Esophagus muscularis mucosa (tissue), 4 donors: ENCODE measurements around the gene AANAT. TPM values are rescaled to one million over a fixed set of nuclear protein-coding genes. Genes with fewer than 3 reads are reported as not detected.

Experiments
- DNase-seq: peaks from one replicate; pipeline ENCODE4 v3.0.0-alpha.2; 2017; ENCODE audit errors: extremely low spot score
- H3K27ac ChIP-seq, 4 donors: fragments of 200-600 bp; sonication (generic); replicated peaks in 1 of 4; 1 replicate in 3 of 4; 2 replicates in 1 of 4; pipeline ENCODE4 v1.5.1; 2016 to 2019; ENCODE audit warnings: mild to moderate bottlenecking in 1 of 4
- H3K27me3 ChIP-seq, 4 donors: fragments of 200-600 bp; sonication (generic); one replicate each; pipeline versions ENCODE4 v1.5.1 to v1.6.0; 2016 to 2019
- H3K36me3 ChIP-seq, 4 donors: fragments of 200-600 bp; sonication (generic); one replicate each; pipeline ENCODE4 v1.5.1; 2016 to 2019
- H3K4me1 ChIP-seq, 4 donors: fragments of 200-600 bp; sonication (generic); one replicate each; pipeline ENCODE4 v1.5.1; 2016 to 2019
- H3K4me3 ChIP-seq, 4 donors: fragments of 200-600 bp; sonication (generic); 1 replicate in 2 of 4; 2 replicates in 2 of 4; pipeline ENCODE4 v1.5.1; 2016 to 2019; ENCODE audit warnings: mild to moderate bottlenecking in 4 of 4, moderate library complexity in 1 of 4
- H3K9me3 ChIP-seq, 4 donors: fragments of 200-600 bp; sonication (generic); 1 replicate in 3 of 4; 2 replicates in 1 of 4; pipeline ENCODE4 v1.5.1; 2016 to 2019
- EP300 ChIP-seq: sonication (generic); formaldehyde crosslinking; IDR thresholded peaks from one replicate; pipeline ENCODE4 v1.6.1; 2017; ENCODE audit warnings: antibody characterized with exemption
- POLR2A ChIP-seq: fragments of 450-650 bp; IDR thresholded peaks from one replicate; pipeline ENCODE4 v1.6.1; 2017; ENCODE audit warnings: antibody characterized with exemption, moderate library complexity, mild to moderate bottlenecking, low read depth
- POLR2AphosphoS5 ChIP-seq, 2 donors: sonication (generic); formaldehyde crosslinking; IDR thresholded peaks; one replicate each; pipeline ENCODE4 v1.6.1; 2017; ENCODE audit warnings: antibody characterized with exemption in 2 of 2
- WGBS: methylation state at CpG from one replicate; pipeline ENCODE4 v1.1.5; 2018; 5-methylcytosine and 5-hydroxymethylcytosine counted together
- intact Hi-C: fragments of 100-400 bp; cut with DNase I; formaldehyde crosslinking; loops from one replicate; pipeline ENCODE4 v1.15.1; 2023
- total RNA-seq, 4 donors: library from RNA; depleted of rRNA; stranded (reverse); fragments of >200 nt; gene quantifications; one replicate each; pipeline versions ENCODE4 v1.1.0 to v1.2.1, GENCODE V29; 2016
- TF ChIP-seq, protein P1 (sequence below), 3 experiments: fragments of 200-600 bp in 2 of 3; fragments of 450-650 bp in 1 of 3; sonication (generic) in 2 of 3; IDR thresholded peaks; one replicate each; pipeline ENCODE4 v1.5.1; 2017 to 2019; ENCODE audit warnings: antibody characterized with exemption in 3 of 3, mild to moderate bottlenecking in 2 of 3, moderate library complexity in 1 of 3

AANAT gene
- total RNA-seq, 4 donors from 2014 or later, result not detected

DNA sequence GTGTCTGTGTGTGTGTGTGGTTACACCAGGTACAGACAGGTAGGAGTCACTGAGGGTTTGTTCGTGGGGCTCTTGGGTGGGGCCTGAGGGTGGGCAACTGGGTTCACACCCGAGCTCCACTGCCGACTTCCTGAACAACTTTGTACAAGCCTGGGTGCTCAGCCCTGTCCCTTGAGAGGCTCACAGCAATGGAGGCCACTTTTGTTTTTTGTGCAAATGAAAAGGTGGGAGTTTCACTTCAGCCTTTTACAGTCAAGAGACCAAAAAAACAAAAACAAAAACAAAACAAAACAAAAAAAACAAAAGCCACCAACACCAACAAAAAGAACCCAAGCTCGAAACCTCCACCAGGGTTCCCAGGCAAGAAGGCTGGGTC, 31.5 kb downstream of the AANAT start:
- 81% methylated on average over 4 of the region's 4 CpGs for WGBS
- Histone ChIP-seq H3K27ac (peak overlapping the region; percentile 77 to 85 (median 82)), H3K4me3 (peak overlapping the region in 1 of 4 donors; percentile 68), H3K4me1 (peaks cover 43 to 56% (median 52%) of the 10 kb centered on the region in 4 donors), H3K27me3 (no peaks in the 10 kb centered on the region), H3K9me3 (no peaks in the 10 kb centered on the region), H3K36me3 (peaks cover 0 to 4% (median 0%) of the 10 kb centered on the region in 4 donors)
- intact Hi-C loops, result no loop called here
- TF ChIP-seq POLR2AphosphoS5 (IDR thresholded peaks at IDR 0.05) (no peak), EP300 (no peak), POLR2A (no peak)
- TF ChIP-seq, protein P1, sequence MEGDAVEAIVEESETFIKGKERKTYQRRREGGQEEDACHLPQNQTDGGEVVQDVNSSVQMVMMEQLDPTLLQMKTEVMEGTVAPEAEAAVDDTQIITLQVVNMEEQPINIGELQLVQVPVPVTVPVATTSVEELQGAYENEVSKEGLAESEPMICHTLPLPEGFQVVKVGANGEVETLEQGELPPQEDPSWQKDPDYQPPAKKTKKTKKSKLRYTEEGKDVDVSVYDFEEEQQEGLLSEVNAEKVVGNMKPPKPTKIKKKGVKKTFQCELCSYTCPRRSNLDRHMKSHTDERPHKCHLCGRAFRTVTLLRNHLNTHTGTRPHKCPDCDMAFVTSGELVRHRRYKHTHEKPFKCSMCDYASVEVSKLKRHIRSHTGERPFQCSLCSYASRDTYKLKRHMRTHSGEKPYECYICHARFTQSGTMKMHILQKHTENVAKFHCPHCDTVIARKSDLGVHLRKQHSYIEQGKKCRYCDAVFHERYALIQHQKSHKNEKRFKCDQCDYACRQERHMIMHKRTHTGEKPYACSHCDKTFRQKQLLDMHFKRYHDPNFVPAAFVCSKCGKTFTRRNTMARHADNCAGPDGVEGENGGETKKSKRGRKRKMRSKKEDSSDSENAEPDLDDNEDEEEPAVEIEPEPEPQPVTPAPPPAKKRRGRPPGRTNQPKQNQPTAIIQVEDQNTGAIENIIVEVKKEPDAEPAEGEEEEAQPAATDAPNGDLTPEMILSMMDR (IDR thresholded peaks at IDR 0.05), result no peak
- DNase-seq, result no peak

DNA sequence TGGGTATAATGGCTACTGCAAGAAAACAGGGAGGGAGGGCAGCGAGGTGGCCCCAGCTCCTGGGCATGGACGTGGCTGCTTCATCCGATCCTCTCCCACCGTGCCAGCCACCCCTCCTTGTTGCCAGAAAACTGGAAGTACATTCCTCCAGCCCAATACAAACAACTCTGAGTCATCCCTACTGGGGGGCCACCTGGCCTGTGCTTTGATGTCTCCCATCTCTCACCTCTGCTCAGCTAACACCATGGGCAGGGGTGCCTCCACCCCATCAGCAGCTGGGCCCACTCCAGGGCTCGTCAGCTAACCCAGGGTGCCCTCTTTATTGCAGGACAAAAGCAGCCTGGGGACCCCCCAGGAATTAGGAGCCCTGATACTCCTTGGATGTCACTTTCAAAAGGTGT, 31.9 kb downstream of the AANAT start:
- 77% methylated on average over 5 of the region's 5 CpGs for WGBS
- Histone ChIP-seq H3K4me1 (peaks cover 39 to 52% (median 49%) of the 10 kb centered on the region in 4 donors), H3K4me3 (peak overlapping the region; percentile 65 to 88 (median 68)), H3K27ac (peak overlapping the region; percentile 77 to 85 (median 82)), H3K36me3 (peaks cover 0 to 4% (median 0%) of the 10 kb centered on the region in 4 donors), H3K27me3 (no peaks in the 10 kb centered on the region), H3K9me3 (no peaks in the 10 kb centered on the region)
- intact Hi-C loops, result no loop called here
- TF ChIP-seq, protein P1 (IDR thresholded peaks at IDR 0.05), result no peak
- TF ChIP-seq POLR2A (no peak), EP300 (no peak), POLR2AphosphoS5 (IDR thresholded peaks at IDR 0.05) (no peak)
- DNase-seq, result no peak

GRCh38 chr17:76500074-76500746, 32.8 kb downstream of the AANAT start:
- peak overlapping the region; percentile 65 to 88 (median 68) for H3K4me3 ChIP-seq
- WGBS, result 69% methylated on average over 13 of the region's 17 CpGs
- H3K9me3 ChIP-seq, result no peaks in the 10 kb centered on the region
- peaks cover 39 to 52% (median 49%) of the 10 kb centered on the region in 4 donors for H3K4me1 ChIP-seq
- no peaks in the 10 kb centered on the region for H3K36me3 ChIP-seq
- TF ChIP-seq EP300 (no peak), POLR2AphosphoS5 (IDR thresholded peaks at IDR 0.05) (peak in 1 of 2 donors; percentile 18)
- intact Hi-C loops, result loop anchor here (10.0 kb wide), 1 partner anchor 195 kb away; the partner anchor contains the start of gene QRICH2
- DNase-seq, result no peak
- peak overlapping the region; percentile 77 to 85 (median 82) for H3K27ac ChIP-seq
- no peaks in the 10 kb centered on the region for H3K27me3 ChIP-seq

GRCh38 chr17:76500747-76501017, 33.3 kb downstream of the AANAT start:
- H3K27me3 ChIP-seq, result peaks cover 0 to 3% (median 0%) of the 10 kb centered on the region in 4 donors
- 2% methylated on average over 6 of the region's 10 CpGs for WGBS
- DNase-seq, result no peak
- no peak for TF ChIP-seq POLR2A
- no peak for TF ChIP-seq EP300
- no peak for TF ChIP-seq POLR2AphosphoS5 (IDR thresholded peaks at IDR 0.05)
- TF ChIP-seq, protein P1 (IDR thresholded peaks at IDR 0.05), result no peak
- intact Hi-C loops, result loop anchor here (10.0 kb wide), 1 partner anchor 196 kb away; the partner anchor contains the start of gene QRICH2
- H3K4me1 ChIP-seq, result peaks cover 39 to 52% (median 49%) of the 10 kb centered on the region in 4 donors
- no peaks in the 10 kb centered on the region for H3K9me3 ChIP-seq
- H3K27ac ChIP-seq, result peak overlapping the region; percentile 77 to 85 (median 82)
- H3K36me3 ChIP-seq, result no peaks in the 10 kb centered on the region
- H3K4me3 ChIP-seq, result peak overlapping the region; percentile 65 to 88 (median 68)

DNA sequence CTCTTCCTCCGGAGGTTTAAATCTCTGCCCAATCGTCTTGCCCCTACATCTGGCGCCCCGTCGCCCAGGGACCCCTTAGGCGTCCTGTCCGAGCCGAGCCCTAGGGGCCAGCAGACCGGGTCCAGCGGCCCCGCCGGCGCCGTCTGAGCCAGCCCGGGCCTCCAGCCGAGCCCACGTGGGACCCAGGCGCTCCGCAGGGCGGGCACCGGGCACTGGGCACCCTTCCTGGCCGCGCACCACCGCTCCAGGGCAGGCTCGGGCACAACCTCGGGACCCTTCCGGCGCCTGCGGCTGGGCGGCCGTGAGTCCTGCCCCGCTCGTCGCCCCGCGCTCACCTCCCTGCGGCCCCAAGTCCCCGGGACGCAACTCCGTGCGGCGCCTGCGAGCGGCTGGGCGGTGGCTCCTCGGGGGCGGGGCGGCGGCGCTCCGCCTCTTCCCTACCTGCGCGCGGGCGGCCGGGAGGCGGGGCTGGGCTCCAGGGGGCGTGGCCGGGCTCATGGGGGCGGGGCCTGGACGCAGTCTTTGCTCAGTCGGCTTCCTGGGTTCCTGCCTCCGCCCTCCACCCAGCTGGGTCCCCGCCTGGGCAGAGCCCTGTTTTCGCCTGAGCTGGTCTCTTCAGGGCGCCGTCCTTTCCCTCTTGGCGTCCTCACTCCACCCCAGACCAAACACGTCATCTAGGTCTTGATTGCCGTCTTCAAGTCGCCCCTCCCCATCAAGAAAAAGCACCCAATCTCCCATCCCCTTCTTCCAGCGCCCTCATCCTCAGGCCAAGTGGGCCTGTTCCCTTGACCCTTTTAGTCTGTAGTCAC, 33.8 kb downstream of the AANAT start, which contains the start of gene RHBDF2:
RHBDF2 (minus strand) TSS at position 406 of the 809 bp plus-strand sequence. CDS start 19,899 bp downstream, outside the sequence.
- Histone ChIP-seq H3K4me3 (peak within 1 kb of the TSS; percentile 65 to 88 (median 68)), H3K4me1 (peaks cover 39 to 53% (median 50%) of the 10 kb centered on the region in 4 donors), H3K9me3 (no peaks in the 10 kb centered on the region), H3K36me3 (no peaks in the 10 kb centered on the region), H3K27me3 (peaks cover 0 to 3% (median 0%) of the 10 kb centered on the region in 4 donors), H3K27ac (peak within 1 kb of the TSS; percentile 77 to 85 (median 82))
- no peak for TF ChIP-seq EP300
- peak in 1 of 2 donors; percentile 66 for TF ChIP-seq POLR2AphosphoS5 (IDR thresholded peaks at IDR 0.05)
- TF ChIP-seq POLR2A, result peak; percentile 38
- TF ChIP-seq, protein P1 (IDR thresholded peaks at IDR 0.05), result peak in 1 of 3 experiments; percentile 11
- intact Hi-C loops, result loop anchor here (10.0 kb wide), 1 partner anchor 196 kb away; the partner anchor contains the start of gene QRICH2
- 1% methylated on average over 39 of the region's 72 CpGs for WGBS
- DNase-seq, result peak; percentile 95
